H1 (cell line): ENCODE results near the gene TTC13. TPM values are rescaled to one million over a fixed set of nuclear protein-coding genes. Genes with fewer than 3 reads are reported as not detected.

ENCODE experiments used
- CTCF ChIA-PET: fragments of 300-600 bp; sonication (Branson Sonifier 250); formaldehyde crosslinking; loops from one replicate; lab custom pipeline; 2021; ENCODE audit not compliant: partially characterized antibody; lab: Charles Lee
- POLR2A ChIA-PET: fragments of 300-600 bp; sonication (Branson Sonifier 250); formaldehyde crosslinking; loops from one replicate; lab custom pipeline; 2021; ENCODE audit warnings: inconsistent platforms; ENCODE audit not compliant: partially characterized antibody; lab: Charles Lee
- DNase-seq, 2 experiments: peaks; one replicate each; pipeline versions ENCODE4 v3.0.0 to v3.0.0-alpha.2; 2010 to 2022; ENCODE audit warnings: low spot score in 2 of 2, low read depth in 1 of 2, mixed read lengths in 1 of 2
- FAIRE-seq: peaks from 2 replicates; lab custom pipeline; 2011; peaks lifted over from hg19 to GRCh38; lab: Jason Lieb, UNC
- H2AFZ ChIP-seq: 2 replicates; pipeline ENCODE4 v1.8.1; 2012; ENCODE audit warnings: low read length, inconsistent platforms
- H2AK5ac ChIP-seq: 2 replicates; pipeline ENCODE4 v1.6.1; 2013; ENCODE audit warnings: low read depth, low read length
- H2BK120ac ChIP-seq: replicated peaks from 2 replicates; pipeline ENCODE3; 2013; ENCODE audit warnings: low read depth, low read length, inconsistent platforms
- H2BK12ac ChIP-seq: 2 replicates; pipeline ENCODE4 v1.6.1; 2013; ENCODE audit warnings: low read depth, low read length
- H2BK15ac ChIP-seq: 2 replicates; pipeline ENCODE4 v1.6.1; 2013; ENCODE audit warnings: low read length
- H2BK20ac ChIP-seq: 2 replicates; pipeline ENCODE4 v1.6.1; 2013; ENCODE audit warnings: low read length
- H2BK5ac ChIP-seq: 2 replicates; pipeline ENCODE4 v1.6.1; 2013; ENCODE audit warnings: low read depth, low read length
- H3K14ac ChIP-seq: 2 replicates; pipeline ENCODE4 v1.6.1; 2013; ENCODE audit warnings: inconsistent platforms; ENCODE audit not compliant: insufficient read length
- H3K18ac ChIP-seq: 2 replicates; pipeline ENCODE4 v1.6.1; 2013; ENCODE audit warnings: low read length; ENCODE audit errors: extremely low read depth
- H3K23ac ChIP-seq: 2 replicates; pipeline ENCODE4 v1.6.1; 2013; ENCODE audit warnings: inconsistent platforms; ENCODE audit not compliant: insufficient read length
- H3K23me2 ChIP-seq: 2 replicates; pipeline ENCODE4 v1.6.1; 2013; ENCODE audit warnings: low read depth, low read length
- H3K27ac ChIP-seq: 2 replicates; pipeline ENCODE4 v1.6.1; 2011; ENCODE audit warnings: low read depth, low read length, inconsistent platforms
- H3K27me3 ChIP-seq, 4 experiments: replicated peaks in 1 of 4; 1 replicate in 1 of 4; 2 replicates in 3 of 4; pipeline versions ENCODE4 v1.6.1 to v1.8.1; 2011 to 2013; ENCODE audit warnings: low read length in 3 of 4, mild to moderate bottlenecking in 3 of 4, inconsistent platforms in 2 of 4, mixed read lengths in 2 of 4, moderate library complexity in 1 of 4; ENCODE audit not compliant: control insufficient read depth in 3 of 4, insufficient read depth in 3 of 4; ENCODE audit errors: extremely low read depth in 1 of 4
- H3K36me3 ChIP-seq, 4 experiments: 2 replicates each; pipeline versions ENCODE4 v1.6.1 to v1.8.1; 2011 to 2013; ENCODE audit warnings: mild to moderate bottlenecking in 4 of 4, low read length in 3 of 4, moderate library complexity in 2 of 4, control low read depth in 1 of 4, inconsistent platforms in 1 of 4; ENCODE audit not compliant: insufficient read depth in 4 of 4, control insufficient read depth in 2 of 4
- H3K4ac ChIP-seq: replicated peaks from 2 replicates; pipeline ENCODE3; 2013; ENCODE audit warnings: low read length, low read depth, mixed read lengths, inconsistent platforms; ENCODE audit not compliant: insufficient read length
- H3K4me1 ChIP-seq, 4 experiments: replicated peaks in 1 of 4; 1 replicate in 1 of 4; 2 replicates in 3 of 4; pipeline versions ENCODE4 v1.6.1 to v1.8.1; 2011 to 2013; ENCODE audit warnings: low read length in 3 of 4, inconsistent platforms in 2 of 4, mixed read lengths in 1 of 4; ENCODE audit not compliant: insufficient read depth in 4 of 4, control insufficient read depth in 3 of 4
- H3K4me2 ChIP-seq, 2 experiments: 2 replicates each; pipeline versions ENCODE4 v1.6.1 to v1.8.1; 2011 to 2013; ENCODE audit warnings: low read depth in 2 of 2, low read length in 2 of 2, control low read depth in 1 of 2, inconsistent platforms in 1 of 2, mild to moderate bottlenecking in 1 of 2; ENCODE audit not compliant: insufficient read depth in 1 of 2
- H3K4me3 ChIP-seq, 4 experiments: fragments of 200-600, 300-600 bp in 1 of 4; sonication (generic), shearing (Covaris generic), sonication (Bioruptor Twin) in 1 of 4; 2 replicates each; pipeline versions ENCODE4 v1.5.1 to v1.8.1; 2011 to 2016; ENCODE audit warnings: low read length in 4 of 4, low read depth in 3 of 4, control low read depth in 2 of 4, inconsistent platforms in 2 of 4, mild to moderate bottlenecking in 2 of 4, mixed read lengths in 1 of 4, moderate library complexity in 1 of 4; ENCODE audit not compliant: insufficient read depth in 2 of 4; ENCODE audit errors: extremely low read depth in 1 of 4
- H3K56ac ChIP-seq: replicated peaks from 2 replicates; pipeline ENCODE3; 2013; ENCODE audit warnings: low read depth, mild to moderate bottlenecking, mixed read lengths, low read length, inconsistent platforms; ENCODE audit not compliant: insufficient read length
- H3K79me1 ChIP-seq: 2 replicates; pipeline ENCODE4 v1.6.1; 2013; ENCODE audit warnings: low read depth, low read length, control low read depth
- H3K79me2 ChIP-seq, 2 experiments: 2 replicates each; pipeline versions ENCODE4 v1.6.1 to v1.8.1; 2012 to 2013; ENCODE audit warnings: low read length in 2 of 2, mild to moderate bottlenecking in 2 of 2, inconsistent platforms in 1 of 2; ENCODE audit not compliant: insufficient read depth in 2 of 2, control insufficient read depth in 1 of 2
- H3K9ac ChIP-seq, 4 experiments: replicated peaks in 1 of 4; 1 replicate in 1 of 4; 2 replicates in 3 of 4; pipeline versions ENCODE4 v1.6.1 to v1.8.1; 2011 to 2013; ENCODE audit warnings: low read depth in 3 of 4, low read length in 3 of 4, control low read depth in 2 of 4, mild to moderate bottlenecking in 2 of 4, moderate library complexity in 2 of 4, inconsistent platforms in 1 of 4; ENCODE audit errors: extremely low read depth in 1 of 4
- H3K9me3 ChIP-seq, 2 experiments: 2 replicates each; pipeline versions ENCODE4 v1.6.1 to v1.8.1; 2012 to 2013; ENCODE audit warnings: mild to moderate bottlenecking in 2 of 2, moderate library complexity in 2 of 2, control low read depth in 1 of 2, inconsistent platforms in 1 of 2, low read depth in 1 of 2, low read length in 1 of 2, mixed read lengths in 1 of 2; ENCODE audit not compliant: insufficient read depth in 2 of 2
- H4K20me1 ChIP-seq, 2 experiments: replicated peaks in 1 of 2; 2 replicates each; pipeline versions ENCODE3 to v1.8.1; 2011 to 2013; ENCODE audit warnings: inconsistent platforms in 2 of 2, low read length in 2 of 2, mild to moderate bottlenecking in 1 of 2; ENCODE audit not compliant: insufficient read depth in 2 of 2, control insufficient read depth in 1 of 2
- H4K5ac ChIP-seq: 2 replicates; pipeline ENCODE4 v1.6.1; 2013; ENCODE audit warnings: low read length, low read depth, mixed read lengths, inconsistent platforms; ENCODE audit not compliant: insufficient read length
- H4K8ac ChIP-seq: 2 replicates; pipeline ENCODE4 v1.8.0; 2013; ENCODE audit warnings: mild to moderate bottlenecking, moderate library complexity, low read length, inconsistent platforms; ENCODE audit not compliant: insufficient read depth; ENCODE audit errors: extremely low read depth
- H4K91ac ChIP-seq: replicated peaks from 2 replicates; pipeline ENCODE3; 2013; ENCODE audit warnings: low read length, mixed read lengths, inconsistent platforms; ENCODE audit not compliant: insufficient read length
- EP300 ChIP-seq, 2 experiments: IDR thresholded peaks; 1 replicate in 1 of 2; 2 replicates in 1 of 2; pipeline ENCODE4 v1.6.1; 2011 to 2012; ENCODE audit warnings: low read depth in 2 of 2, low read length in 2 of 2, mild to moderate bottlenecking in 2 of 2, borderline replicate concordance in 1 of 2, inconsistent platforms in 1 of 2, moderate library complexity in 1 of 2
- POLR2A ChIP-seq, 2 experiments: IDR thresholded peaks; 1 replicate in 1 of 2; 2 replicates in 1 of 2; pipeline ENCODE4 v1.6.1; 2011; ENCODE audit warnings: low read depth in 2 of 2, low read length in 2 of 2, mild to moderate bottlenecking in 2 of 2; ENCODE audit errors: control extremely low read depth in 1 of 2
- SRF ChIP-seq: IDR thresholded peaks from 2 replicates; pipeline ENCODE4 v1.6.1; 2011; ENCODE audit warnings: mild to moderate bottlenecking, low read depth, low read length, moderate library complexity
- WGBS, 2 experiments: shearing (Covaris generic) in 1 of 2; methylation state at CpG; one replicate each; pipeline versions ENCODE4 v1.1.6 to v1.1.7; 2013 to 2015; ENCODE audit warnings: low lambda C conversion rate in 2 of 2, mixed read lengths in 2 of 2, inconsistent platforms in 1 of 2, low coverage in 1 of 2, missing lambda C conversion rate in 1 of 2; ENCODE audit not compliant: insufficient replicate concordance in 2 of 2, insufficient coverage in 1 of 2, insufficient read length in 1 of 2; ENCODE audit errors: extremely low coverage in 1 of 2, missing lambda C conversion rate in 1 of 2; 5-methylcytosine and 5-hydroxymethylcytosine counted together
- polyA plus RNA-seq, 7 experiments: library from polyadenylated mRNA; depleted of rRNA in 3 of 7; stranded (reverse) in 5 of 7; unstranded in 2 of 7; fragments of >200 nt in 5 of 7; fragments of 200-250 nt in 2 of 7; gene quantifications; 1 replicate in 5 of 7; 2 replicates in 1 of 7; 4 replicates in 1 of 7; pipeline versions ENCODE4 v1.2.1 to v1.2.3, GENCODE V29; 2011 to 2013; ENCODE audit warnings: missing spikeins in 2 of 7, mixed read lengths in 2 of 7
- total RNA-seq: library from RNA; stranded (reverse); fragmentation: NEBNext Ultra II Directional; extraction: Animal tissue kit (Norgen Biotek cat#: 25700); gene quantifications from 2 replicates; pipeline ENCODE4 v1.2.1, GENCODE V29; 2021

The TTC13 gene
- total and polyA plus RNA-seq, 2 of the 8 experiments (the other 6 are each of a cell fraction or from before 2014, with no cell fraction given): 3.1 to 7.1 TPM

DNA sequence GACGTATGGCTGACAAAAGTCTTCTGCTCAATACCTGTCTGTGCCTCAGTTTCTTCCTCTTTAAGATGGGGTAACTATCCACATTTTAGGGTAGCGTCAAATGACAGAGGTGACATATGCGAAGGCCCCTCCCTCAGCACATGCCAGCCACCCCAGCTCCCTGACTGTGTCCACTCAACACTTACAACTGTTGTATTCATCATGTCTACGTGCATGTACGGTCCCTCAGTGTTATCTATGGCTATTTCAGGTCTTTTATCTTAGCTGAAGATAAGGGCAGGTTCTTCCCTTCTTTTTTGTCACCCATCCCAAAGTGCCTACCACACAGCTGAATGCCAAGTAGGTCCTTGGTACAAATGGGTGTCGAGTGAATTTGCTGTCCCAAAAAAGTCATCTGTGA, 102.0 kb downstream of the TTC13 start:
- DNase-seq (no peak), FAIRE-seq (no peak)
- Histone ChIP-seq H4K5ac (no peak overlapping the region), H4K8ac (no peak overlapping the region), H3K27ac (no peak overlapping the region), H2AFZ (no peak overlapping the region), H3K4me3 (no peak overlapping the region), H2BK5ac (no peak overlapping the region), H3K4me1 (peaks cover 0 to 6% (median 4%) of the 10 kb centered on the region in 4 experiments; a peak in 3 of 7 replicates), H3K23me2 (no peaks in the 10 kb centered on the region), H2BK20ac (no peak overlapping the region), H3K9ac (no peak overlapping the region), H3K56ac (no peak overlapping the region), H3K4ac (no peak overlapping the region), H3K18ac (no peak overlapping the region), H2BK12ac (no peak overlapping the region), H3K36me3 (no peaks in the 10 kb centered on the region), H3K14ac (no peak overlapping the region), H3K9me3 (no peaks in the 10 kb centered on the region), H2AK5ac (no peak overlapping the region), H4K20me1 (no peaks in the 10 kb centered on the region), H3K23ac (no peak overlapping the region), H2BK120ac (no peak overlapping the region), H3K27me3 (no peaks in the 10 kb centered on the region), H3K79me2 (no peaks in the 10 kb centered on the region), H3K79me1 (no peaks in the 10 kb centered on the region), H4K91ac (no peak overlapping the region), H3K4me2 (no peak overlapping the region), H2BK15ac (no peak overlapping the region)
- WGBS, 2 experiments: 88% methylated on average over 6 of the region's 6 CpGs; no CpG with 5 or more reads in 1 of the 2 experiments
- ChIA-PET CTCF (no interaction called here), POLR2A (no interaction called here)
- TF ChIP-seq SRF (no peak), EP300 (IDR thresholded peaks at IDR 0.05; ENCODE audit: borderline replicate concordance in 1 of 2, low read depth in 2 of 2, low read length in 2 of 2) (no peak), POLR2A (IDR thresholded peaks at IDR 0.05; ENCODE audit: control extremely low read depth in 1 of 2, low read depth in 2 of 2, low read length in 2 of 2) (no peak)
